Loucy (cell line): ENCODE data around the gene INF2.

Experiments used
- H2AFZ ChIP-seq: fragments of 200-600 bp; sonication (generic); 2 replicates; pipeline ENCODE4 v1.6.0; 2016; ENCODE audit warnings: antibody characterized with exemption, mild to moderate bottlenecking, low read length, moderate library complexity
- H3F3A ChIP-seq: fragments of 200-600 bp; 2 replicates; pipeline ENCODE4 v1.6.0; 2016; ENCODE audit warnings: antibody characterized with exemption, low read depth, mild to moderate bottlenecking
- H3K27me3 ChIP-seq: fragments of 200-600 bp; sonication (generic); 2 replicates; pipeline ENCODE4 v1.6.1; 2014; ENCODE audit warnings: low read length, mild to moderate bottlenecking; ENCODE audit not compliant: insufficient read depth, poor library complexity, severe bottlenecking
- H3K36me3 ChIP-seq: fragments of 200-600 bp; sonication (generic); 2 replicates; pipeline ENCODE4 v1.6.1; 2016; ENCODE audit warnings: low read length; ENCODE audit not compliant: insufficient read depth
- H3K4me1 ChIP-seq: fragments of 200-600 bp; sonication (generic); 2 replicates; pipeline ENCODE4 v1.5.1; 2014; ENCODE audit warnings: low read length, mild to moderate bottlenecking; ENCODE audit not compliant: insufficient read depth, poor library complexity, severe bottlenecking
- H3K4me2 ChIP-seq: fragments of 200-600 bp; sonication (generic); 2 replicates; pipeline ENCODE4 v1.6.0; 2014; ENCODE audit warnings: antibody characterized with exemption, low read length, low read depth, mild to moderate bottlenecking; ENCODE audit not compliant: poor library complexity, severe bottlenecking
- H3K4me3 ChIP-seq: fragments of 200-600 bp; sonication (generic); 2 replicates; pipeline ENCODE4 v1.5.1; 2014; ENCODE audit warnings: low read length, mild to moderate bottlenecking, mixed read lengths; ENCODE audit not compliant: poor library complexity, severe bottlenecking
- H3K79me2 ChIP-seq: fragments of 200-600 bp; sonication (generic); 2 replicates; pipeline ENCODE4 v1.6.1; 2014; ENCODE audit warnings: low read length; ENCODE audit not compliant: insufficient read depth
- H3K9ac ChIP-seq: fragments of 200-600 bp; sonication (generic); 2 replicates; pipeline ENCODE4 v1.6.0; 2014; ENCODE audit warnings: mild to moderate bottlenecking, low read depth, low read length, moderate library complexity; ENCODE audit not compliant: poor library complexity, severe bottlenecking
- H3K9me2 ChIP-seq: fragments of 200-600 bp; sonication (generic); replicated peaks from 2 replicates; pipeline ENCODE4 v1.6.1; 2016; ENCODE audit warnings: low read depth, low read length, mixed read lengths
- H3K9me3 ChIP-seq: fragments of 200-600 bp; sonication (generic); 2 replicates; pipeline ENCODE4 v1.6.1; 2014; ENCODE audit warnings: mild to moderate bottlenecking, antibody characterized with exemption, low read length, low read depth; ENCODE audit not compliant: insufficient read depth
- H4K20me1 ChIP-seq: fragments of 200-600 bp; sonication (generic); 2 replicates; pipeline ENCODE4 v1.6.0; 2014; ENCODE audit warnings: antibody characterized with exemption, low read length, mild to moderate bottlenecking; ENCODE audit not compliant: insufficient read depth, poor library complexity, severe bottlenecking
- CTCF ChIP-seq: fragments of 200-600 bp; sonication (generic); conservative IDR thresholded peaks from 2 replicates; pipeline ENCODE4 v1.5.1; 2014; ENCODE audit warnings: mild to moderate bottlenecking, antibody characterized with exemption, low read length
- EZH2phosphoT487 ChIP-seq: fragments of 200-600 bp; IDR thresholded peaks from 2 replicates; pipeline ENCODE4 v1.6.1; 2018; ENCODE audit warnings: antibody characterized with exemption, mild to moderate bottlenecking, moderate library complexity, borderline replicate concordance

The INF2 gene

DNA sequence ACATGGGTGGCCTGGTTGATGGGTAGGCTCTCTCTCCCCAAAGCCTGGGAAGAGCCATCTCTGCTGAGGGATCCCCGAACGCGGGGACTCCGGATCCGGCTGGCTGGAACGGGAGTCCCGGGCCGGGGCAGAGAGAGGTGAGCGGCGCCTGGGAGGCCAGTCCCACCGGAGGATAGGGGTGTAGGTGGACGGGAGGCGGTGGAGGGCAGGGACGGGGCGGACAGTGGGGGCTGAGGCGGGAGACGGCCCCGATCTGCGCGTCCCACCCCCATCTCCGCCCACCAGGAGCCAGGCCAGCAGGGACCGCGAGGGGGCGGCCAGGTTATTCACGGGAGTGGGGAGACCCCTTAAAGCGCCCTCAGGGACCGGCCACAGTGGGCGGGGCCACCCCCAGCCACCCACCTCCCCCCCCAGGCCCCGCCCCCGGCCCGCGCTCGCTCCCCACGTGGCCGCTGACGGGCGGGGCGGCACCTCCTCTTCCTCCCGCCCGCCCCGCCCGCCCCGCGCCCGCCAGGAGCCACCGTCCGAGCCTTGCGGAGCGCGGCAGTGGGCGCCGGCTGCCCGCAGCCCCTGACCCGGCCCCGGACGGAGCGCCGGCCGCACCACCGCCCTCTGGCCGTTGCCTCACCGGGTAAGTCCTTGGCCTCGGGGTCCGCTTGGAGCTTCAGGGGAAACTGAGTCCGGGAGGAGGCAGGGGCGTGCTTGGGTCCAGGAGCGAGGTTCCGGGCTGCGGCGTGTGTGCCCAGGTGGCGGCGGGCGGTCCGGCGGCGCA, at the start of gene INF2:
Gene INF2 (plus strand): TSS at position 510 of the 772 bp plus-strand sequence. CDS start 11,748 bp downstream, outside the sequence.
- peak within 1 kb of the TSS; percentile 98 for H3K4me2 ChIP-seq
- H3K9me3 ChIP-seq: no peaks in the 10 kb centered on the region
- TF ChIP-seq CTCF (no peak), EZH2phosphoT487 (no peak)
- H2AFZ ChIP-seq: peak within 1 kb of the TSS; percentile 41; the same call in 1 of the 2 replicates
- no peaks in the 10 kb centered on the region for H3K9me2 ChIP-seq
- peaks cover 68% of the 10 kb centered on the region for H3K4me1 ChIP-seq
- H3K79me2 ChIP-seq: peaks cover 48% of the 10 kb centered on the region
- H4K20me1 ChIP-seq: peaks cover 27% of the 10 kb centered on the region
- no peaks in the 10 kb centered on the region for H3K27me3 ChIP-seq
- H3K36me3 ChIP-seq: no peaks in the 10 kb centered on the region
- 0 out of 2 replicates have a peak, but pooled peaks cover 2% of the 10 kb centered on the region for H3F3A ChIP-seq
- H3K9ac ChIP-seq: peak within 1 kb of the TSS; percentile 99
- H3K4me3 ChIP-seq: peak within 1 kb of the TSS; percentile 99

- Histone ChIP-seq H3K4me2 (no peak overlapping the region), H3K36me3 (no peaks in the 10 kb centered on the region), H3K4me1 (no peaks in the 10 kb centered on the region), H3K4me3 (no peak overlapping the region), H3F3A (no peaks in the 10 kb centered on the region), H4K20me1 (no peaks in the 10 kb centered on the region), H3K9me2 (no peaks in the 10 kb centered on the region), H3K9ac (no peak overlapping the region), H3K79me2 (no peaks in the 10 kb centered on the region), H3K9me3 (no peaks in the 10 kb centered on the region), H3K27me3 (no peaks in the 10 kb centered on the region), H2AFZ (no peak overlapping the region)
- TF ChIP-seq EZH2phosphoT487: no peak
- peak; percentile 89 for TF ChIP-seq CTCF
Observed at GRCh38 chr14:104639885-104640548, 49.4 kb upstream of the INF2 start.

GRCh38 chr14:104640681-104641080, 48.7 kb upstream of the INF2 start:
- no peaks in the 10 kb centered on the region for H3K4me1 ChIP-seq
- H3K9me3 ChIP-seq: no peaks in the 10 kb centered on the region
- no peaks in the 10 kb centered on the region for H3K27me3 ChIP-seq
- no peaks in the 10 kb centered on the region for H3F3A ChIP-seq
- no peak overlapping the region for H3K9ac ChIP-seq
- H3K79me2 ChIP-seq: no peaks in the 10 kb centered on the region
- TF ChIP-seq EZH2phosphoT487 (no peak), CTCF (no peak)
- H3K4me2 ChIP-seq: no peak overlapping the region
- no peak overlapping the region for H3K4me3 ChIP-seq
- H2AFZ ChIP-seq: no peak overlapping the region
- H3K9me2 ChIP-seq: no peaks in the 10 kb centered on the region
- H3K36me3 ChIP-seq: no peaks in the 10 kb centered on the region
- no peaks in the 10 kb centered on the region for H4K20me1 ChIP-seq
